AG10803 (cell line): Measurements from ENCODE around the gene S100A11.

Source experiments
- DNase-seq: peaks from one replicate; pipeline ENCODE4 v3.0.0; 2010; ENCODE audit warnings: low read depth
- H3K4me3 ChIP-seq: 2 replicates; pipeline ENCODE4 v1.5.1; 2011; ENCODE audit warnings: mild to moderate bottlenecking, low read length, control low read depth
- CTCF ChIP-seq: conservative IDR thresholded peaks from 2 replicates; pipeline ENCODE4 v1.5.1; 2011; ENCODE audit warnings: mild to moderate bottlenecking, low read length, control low read depth, inconsistent platforms

The S100A11 gene

DNA sequence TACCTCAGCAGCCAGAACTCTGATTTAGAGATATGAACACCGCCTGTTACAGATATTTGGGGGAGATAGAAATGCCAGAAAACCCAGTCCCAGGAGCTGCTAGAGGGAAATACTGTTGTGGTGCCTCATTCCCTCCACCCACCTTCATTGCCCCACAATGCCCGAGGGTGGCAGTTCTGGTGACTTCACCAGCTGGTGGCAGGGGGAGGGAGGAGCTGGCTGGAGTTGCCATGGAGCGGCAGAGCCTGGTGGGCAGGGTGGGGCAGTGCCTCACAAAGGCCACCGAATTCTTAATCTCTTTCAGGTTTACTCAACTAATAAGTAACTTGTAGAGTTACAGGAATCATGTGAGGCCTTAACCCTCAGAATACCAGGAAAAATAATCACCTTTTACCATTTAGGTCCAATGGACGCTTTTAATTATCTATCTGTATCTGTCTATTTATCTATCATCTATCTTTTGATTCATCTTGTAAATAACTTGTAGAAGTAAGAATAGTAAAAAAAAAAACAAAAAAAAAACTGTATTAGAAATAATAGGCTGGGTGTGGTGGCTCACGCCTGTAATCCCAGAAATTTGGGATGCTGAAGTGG, 11.7 kb upstream of the S100A11 start:
- peak overlapping the region; percentile 28 for H3K4me3 ChIP-seq
- no peak for TF ChIP-seq CTCF
- no peak for DNase-seq

- peak overlapping the region; percentile 49 for H3K4me3 ChIP-seq
Observed at GRCh38 chr1:152047730-152048415, 11.1 kb upstream of the S100A11 start.

DNA sequence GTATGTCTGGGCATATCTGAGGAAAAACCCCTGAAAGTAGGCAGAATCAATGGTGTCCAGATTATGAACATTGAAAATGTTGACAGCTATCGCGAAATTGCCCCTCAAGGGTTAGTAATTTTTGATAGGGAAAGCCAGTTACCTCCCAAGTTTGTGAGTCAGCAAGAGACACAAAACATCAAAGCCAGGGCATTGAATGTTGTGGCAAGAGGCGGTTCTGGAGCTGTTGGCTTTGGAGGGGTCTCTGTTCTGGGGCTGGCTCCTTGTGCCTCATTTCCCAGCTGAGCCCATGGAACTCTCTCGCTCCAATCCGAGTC, 10.6 kb upstream of the S100A11 start:
- DNase-seq = no peak
- H3K4me3 ChIP-seq = peak overlapping the region; percentile 49
- TF ChIP-seq CTCF = no peak

More at GRCh38 chr1:152047730-152048415, 11.1 kb upstream of the S100A11 start:
- peak; percentile 68 for TF ChIP-seq CTCF
- peak; percentile 99 for DNase-seq

DNA sequence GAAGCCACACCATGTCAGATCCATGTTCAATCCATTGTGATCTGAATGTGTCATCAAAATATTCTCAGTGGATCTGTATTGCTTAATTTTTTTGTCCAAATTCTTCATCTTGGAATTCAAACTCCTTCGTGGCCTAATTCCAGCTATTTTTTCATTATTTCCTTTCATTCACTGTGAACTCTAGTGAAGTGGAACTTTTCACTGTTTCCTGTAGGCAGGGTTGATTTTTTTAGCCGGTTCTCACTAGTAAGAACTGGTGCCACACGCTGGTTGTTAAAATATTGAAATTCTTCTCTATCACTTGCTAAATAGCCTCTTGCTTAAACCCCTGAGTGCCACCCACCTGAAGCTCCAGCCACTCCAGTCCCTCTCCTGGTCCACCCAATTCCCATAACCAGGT, 7.6 kb upstream of the S100A11 start:
- no peak for TF ChIP-seq CTCF
- no peak overlapping the region for H3K4me3 ChIP-seq
- DNase-seq = peak; percentile 32

DNA sequence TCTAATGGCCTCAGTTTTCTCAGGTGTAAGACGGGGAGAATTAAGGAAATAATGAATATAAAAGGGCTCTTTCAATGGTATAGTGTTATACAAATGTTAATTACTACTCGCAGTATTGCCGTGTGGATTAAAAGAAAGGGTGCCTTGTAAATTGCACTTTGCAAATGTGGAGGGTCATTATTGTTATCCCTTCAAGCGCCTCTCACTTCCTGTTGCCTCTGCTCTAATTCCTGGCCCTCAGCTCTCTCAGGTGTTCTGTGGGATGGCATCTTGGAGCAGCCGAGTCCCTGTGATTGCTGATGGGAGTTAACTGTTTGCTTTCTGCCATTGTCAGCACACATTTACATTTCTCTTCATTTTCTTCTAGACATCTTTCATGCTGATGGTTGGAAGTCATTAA, 7.1 kb upstream of the S100A11 start:
- no peak for TF ChIP-seq CTCF
- H3K4me3 ChIP-seq = no peak overlapping the region
- DNase-seq = no peak

DNA sequence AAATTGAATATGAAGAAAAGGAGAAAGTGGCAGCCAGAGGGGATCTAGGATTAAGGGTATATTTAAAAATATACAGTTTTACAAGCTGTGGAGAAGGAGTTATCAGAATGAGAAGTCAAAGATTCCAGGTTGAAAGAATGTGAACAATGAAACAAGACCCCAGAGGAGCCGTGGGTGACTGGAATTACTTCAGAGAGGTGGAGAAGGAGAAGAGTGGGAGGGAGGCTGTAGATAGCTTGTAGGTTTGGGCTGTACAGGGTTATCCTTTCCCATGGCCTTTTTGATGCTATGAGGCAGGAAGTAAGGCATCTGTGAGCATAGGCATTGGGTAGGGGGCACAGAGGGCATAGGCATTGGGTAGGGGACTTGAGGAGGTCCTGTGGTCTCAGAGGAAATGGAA, 5.2 kb upstream of the S100A11 start:
- no peak for DNase-seq
- no peak for TF ChIP-seq CTCF

DNA sequence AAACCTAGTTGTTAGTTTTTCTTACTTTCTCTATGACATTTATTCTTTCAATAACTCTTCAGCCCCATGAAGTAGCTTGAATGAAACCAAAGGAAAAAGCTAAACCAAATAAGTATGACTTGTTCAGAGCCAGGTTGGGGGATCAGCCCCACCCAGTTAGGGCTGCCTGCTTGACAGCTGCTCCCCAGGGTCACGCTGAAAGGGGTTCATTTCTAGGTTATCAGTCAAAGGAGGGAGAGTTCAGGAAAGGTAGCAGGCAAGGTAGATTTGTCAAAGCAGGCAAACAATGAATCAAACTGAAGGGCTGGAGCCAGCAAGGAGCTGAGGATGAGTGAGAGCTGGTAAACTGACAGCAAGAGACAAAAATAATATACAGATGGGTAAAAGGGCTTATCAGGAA, 3.1 kb upstream of the S100A11 start:
- no peak for DNase-seq
- TF ChIP-seq CTCF = no peak
- no peak overlapping the region for H3K4me3 ChIP-seq

More for the DNA sequence above, 5.2 kb upstream of the S100A11 start:
- H3K4me3 ChIP-seq = no peak overlapping the region
